HS-27A (cell line): ENCODE results near the gene PDLIM1.

Experiments used
- DNase-seq: peaks from one replicate; pipeline ENCODE4 v3.0.0-alpha.2; 2012; ENCODE audit warnings: low read depth, missing footprints

PDLIM1 gene

GRCh38 chr10:95314192-95314918 lies 23.6 kb upstream of the PDLIM1 start:
- DNase-seq = no peak

- DNase-seq = no peak
Measured at GRCh38 chr10:95312986-95313495, 22.2 kb upstream of the PDLIM1 start.

- DNase-seq = no peak
Measured at GRCh38 chr10:95312257-95312656, 21.5 kb upstream of the PDLIM1 start.

GRCh38 chr10:95309958-95310357 lies 19.2 kb upstream of the PDLIM1 start:
- no peak for DNase-seq

- DNase-seq = peak; percentile 77
Measured at GRCh38 chr10:95308389-95309302, 17.8 kb upstream of the PDLIM1 start.

GRCh38 chr10:95306851-95307250 lies 16.0 kb upstream of the PDLIM1 start:
- DNase-seq = no peak

- DNase-seq = no peak
Measured at GRCh38 chr10:95306318-95306650, 15.5 kb upstream of the PDLIM1 start.

- no peak for DNase-seq
Measured at GRCh38 chr10:95305606-95306317, 15.0 kb upstream of the PDLIM1 start.

- no peak for DNase-seq
Measured at GRCh38 chr10:95304976-95305375, 14.2 kb upstream of the PDLIM1 start.

- DNase-seq = no peak
Measured at GRCh38 chr10:95304463-95304862, 13.7 kb upstream of the PDLIM1 start.

GRCh38 chr10:95303950-95304349 lies 13.1 kb upstream of the PDLIM1 start:
- no peak for DNase-seq

GRCh38 chr10:95303535-95303934 lies 12.7 kb upstream of the PDLIM1 start:
- no peak for DNase-seq

- DNase-seq = no peak
Measured at GRCh38 chr10:95300022-95300539, 9.3 kb upstream of the PDLIM1 start.

- no peak for DNase-seq
Measured at GRCh38 chr10:95297402-95297801, 6.6 kb upstream of the PDLIM1 start.

GRCh38 chr10:95296764-95297163 lies 6.0 kb upstream of the PDLIM1 start:
- no peak for DNase-seq

- DNase-seq = no peak
Measured at GRCh38 chr10:95295031-95295755, 4.4 kb upstream of the PDLIM1 start.

GRCh38 chr10:95293631-95294030 lies 2.8 kb upstream of the PDLIM1 start:
- no peak for DNase-seq

GRCh38 chr10:95291365-95292039 lies 699 bp upstream of the PDLIM1 start:
- no peak for DNase-seq

- DNase-seq = no peak
Measured at GRCh38 chr10:95289921-95290421, 832 bp downstream of the PDLIM1 start.

- DNase-seq = no peak
Measured at GRCh38 chr10:95289003-95289920, 1.5 kb downstream of the PDLIM1 start.
